Aorta (tissue), 5 donors: ENCODE measurements around the gene ENO3. TPM values are rescaled to one million over a fixed set of nuclear protein-coding genes. Genes with fewer than 3 reads are reported as not detected.

ENCODE experiments used
- ATAC-seq: fragments of 200-7000 bp; cut with Tn5 transposase; one replicate; pipeline ENCODE4 v1.9.1; 2022; ENCODE audit warnings: moderate library complexity; ENCODE audit not compliant: low FRiP score
- DNase-seq, 2 donors: peaks; one replicate each; pipeline ENCODE4 v3.0.0-alpha.2; 2020
- H3K27ac ChIP-seq, 2 donors: one replicate each; pipeline ENCODE4 v1.5.1; 2013; ENCODE audit warnings: low read length in 2 of 2, mild to moderate bottlenecking in 2 of 2, moderate library complexity in 2 of 2, control low read depth in 1 of 2, inconsistent platforms in 1 of 2, low read depth in 1 of 2
- H3K27me3 ChIP-seq, 2 donors: one replicate each; pipeline ENCODE4 v1.6.1; 2013; ENCODE audit warnings: control low read depth in 1 of 2, low read length in 1 of 2, mild to moderate bottlenecking in 1 of 2, moderate library complexity in 1 of 2; ENCODE audit not compliant: insufficient read depth in 2 of 2, control insufficient read depth in 1 of 2
- H3K36me3 ChIP-seq, 2 donors: one replicate each; pipeline ENCODE4 v1.6.1; 2013; ENCODE audit warnings: control low read depth in 1 of 2, low read length in 1 of 2, mild to moderate bottlenecking in 1 of 2; ENCODE audit not compliant: insufficient read depth in 2 of 2, control insufficient read depth in 1 of 2
- H3K4me1 ChIP-seq, 2 donors: one replicate each; pipeline ENCODE4 v1.6.1; 2013; ENCODE audit warnings: low read length in 2 of 2, control low read depth in 1 of 2, mild to moderate bottlenecking in 1 of 2, moderate library complexity in 1 of 2; ENCODE audit not compliant: insufficient read depth in 2 of 2, control insufficient read depth in 1 of 2
- H3K4me3 ChIP-seq, 2 donors: one replicate each; pipeline ENCODE4 v1.5.1; 2013; ENCODE audit warnings: low read length in 2 of 2, control low read depth in 1 of 2, mild to moderate bottlenecking in 1 of 2
- H3K9me3 ChIP-seq: one replicate; pipeline ENCODE4 v1.6.1; 2013; ENCODE audit warnings: mild to moderate bottlenecking, low read length; ENCODE audit not compliant: control insufficient read depth
- WGBS, 2 donors: extraction: QIAGEN DNeasy Blood & Tissue Kit; methylation state at CpG; one replicate each; pipeline ENCODE4 v1.1.7; 2013; 5-methylcytosine and 5-hydroxymethylcytosine counted together
- intact Hi-C, 2 donors: fragments of 100-400 bp; cut with DNase I; formaldehyde crosslinking; loops; one replicate each; pipeline versions ENCODE4 v1.14.2 to v1.15.0; 2022
- polyA plus RNA-seq, 2 donors: library from polyadenylated mRNA; stranded (reverse); fragments of 200-250 nt; gene quantifications; one replicate each; pipeline ENCODE4 v1.2.3, GENCODE V29; 2013
- total RNA-seq, 2 donors: library from RNA; stranded (reverse); fragmentation: NEBNext Ultra II Directional; extraction: Animal tissue kit (Norgen Biotek cat#: 25700); gene quantifications; one replicate each; pipeline ENCODE4 v1.2.1, GENCODE V29; 2021
- donor health status: healthy with polysubstance abuse.
- donor health status: Bipolar disorder and iron deficiency.
- donor health status: DM: no; HTN: no; CAD: no.
- donor health status: DM: no; HTN: no; CAD: no.
- donor health status: DM: yes; HTN: yes; CAD: no.

ENO3 gene
- total and polyA plus RNA-seq, 4 donors = 5.2 to 46.2 (median 8.4) TPM

GRCh38 chr17:4966844-4967538, 16.1 kb downstream of the ENO3 start:
- peak; percentile 97 to 99 for DNase-seq
- WGBS, 2 donors = 0% methylated on average over 42 of the region's 42 CpGs
- H3K9me3 ChIP-seq = no peaks in the 10 kb centered on the region
- H3K27ac ChIP-seq = peak overlapping the region in 1 of 2 donors; percentile 62
- peaks cover 0 to 2% of the 10 kb centered on the region in 2 donors for H3K36me3 ChIP-seq
- peaks cover 0 to 2% of the 10 kb centered on the region in 2 donors for H3K4me1 ChIP-seq
- peak overlapping the region; percentile 51 to 65 for H3K4me3 ChIP-seq
- H3K27me3 ChIP-seq = no peaks in the 10 kb centered on the region
- ATAC-seq = peak; percentile 96
- intact Hi-C loops = loop anchor here in 1 of 2 donors (1.0 kb wide), 2 partner anchors 18 to 30 kb away; partner anchors contain the start of genes INCA1 and KIF1C

DNA sequence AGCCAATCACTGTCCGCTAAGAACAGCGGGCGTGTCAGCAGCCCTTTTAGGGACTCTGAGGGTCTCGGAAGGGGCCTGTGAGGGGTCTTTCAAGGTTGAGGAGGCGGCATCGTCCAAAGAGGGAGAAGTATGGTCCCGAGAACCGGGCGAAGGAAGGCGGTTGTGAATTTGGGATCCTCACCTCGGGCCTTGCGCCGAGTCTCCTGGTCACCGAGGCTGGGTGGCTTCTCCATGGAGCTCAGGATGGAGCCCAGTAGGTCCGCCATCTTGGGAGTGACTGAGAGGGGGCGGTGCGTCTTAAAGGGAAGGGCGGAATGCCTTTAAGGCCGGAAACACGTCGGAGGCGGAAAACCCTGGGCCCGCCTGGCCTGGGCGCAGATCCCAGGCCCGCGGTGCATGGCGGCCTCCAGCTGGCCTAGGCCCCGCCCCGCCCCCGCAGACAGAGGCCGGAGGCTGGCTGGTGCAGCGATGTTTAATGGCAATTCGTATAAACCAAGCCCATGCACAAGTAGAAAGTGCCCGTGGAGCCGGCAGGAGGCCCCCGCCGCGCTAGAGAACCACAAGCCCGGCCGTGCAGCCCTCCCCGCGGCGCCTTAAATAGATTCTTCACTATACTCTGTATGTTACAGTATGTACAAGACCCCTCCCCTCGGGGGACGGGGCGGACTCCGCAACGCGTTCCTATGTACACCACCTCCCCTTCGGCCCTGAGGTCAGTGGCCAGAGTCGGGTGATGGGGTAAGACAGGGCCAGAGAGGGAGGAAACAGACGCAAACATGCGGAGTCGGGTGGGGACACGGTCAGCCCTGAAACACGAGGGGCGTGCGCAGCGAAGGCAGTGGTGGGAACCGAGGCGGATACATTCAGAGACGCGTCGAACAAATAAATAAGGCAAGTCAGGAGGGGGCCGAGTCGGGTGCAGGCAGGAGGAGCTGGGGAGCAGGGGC, 16.9 kb downstream of the ENO3 start, which contains the start of gene SPAG7:
Gene SPAG7 (minus strand): TSS at position 279 of the 947 bp plus-strand sequence. CDS start 13 bp downstream, at position 266.
- WGBS, 2 donors = 0 to 1% methylated on average over 64 to 66 of the region's 66 CpGs
- peak; percentile 94 for ATAC-seq
- intact Hi-C loops = loop anchor here in 1 of 2 donors (1.0 kb wide), 2 partner anchors 19 to 29 kb away; partner anchors contain the start of genes INCA1 and KIF1C
- Histone ChIP-seq H3K36me3 (peaks cover 0 to 3% of the 10 kb centered on the region in 2 donors), H3K27ac (peak within 1 kb of the TSS; percentile 10 to 86), H3K27me3 (no peaks in the 10 kb centered on the region), H3K4me3 (peak within 1 kb of the TSS; percentile 65), H3K4me1 (peaks cover 0 to 2% of the 10 kb centered on the region in 2 donors), H3K9me3 (no peaks in the 10 kb centered on the region)
- peak; percentile 95 to 97 for DNase-seq

GRCh38 chr17:4968486-4969046, 17.6 kb downstream of the ENO3 start:
- ATAC-seq = no peak

DNA sequence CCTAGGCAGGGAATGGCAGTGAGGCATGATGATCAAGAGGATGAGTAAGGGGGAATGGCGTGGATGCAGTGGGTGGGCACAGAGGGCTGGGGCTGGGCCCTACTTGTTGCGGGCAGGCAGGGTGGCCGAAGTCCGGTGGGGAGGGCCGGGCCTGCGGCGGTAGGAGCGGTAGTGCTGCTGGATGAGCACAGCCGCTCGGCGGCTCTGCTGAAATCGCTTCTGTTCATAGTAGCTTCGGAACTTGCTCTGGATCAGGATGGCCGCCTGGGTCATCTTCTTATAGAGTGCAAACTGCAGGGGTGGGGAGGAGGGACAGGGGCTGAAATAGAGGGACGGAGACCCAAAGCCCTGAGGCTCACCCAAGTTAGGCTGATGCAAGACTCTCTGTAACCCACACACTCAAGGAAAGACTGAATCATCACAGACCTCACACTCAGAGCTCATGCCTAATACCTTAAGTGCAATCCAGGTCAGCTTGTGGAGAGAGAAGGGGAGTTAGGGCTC, 18.2 kb downstream of the ENO3 start:
- H3K36me3 ChIP-seq = peaks cover 0 to 5% of the 10 kb centered on the region in 2 donors

More at GRCh38 chr17:4968486-4969046, 17.6 kb downstream of the ENO3 start:
- H3K4me3 ChIP-seq = no peak overlapping the region
- WGBS, 2 donors = 24 to 28% methylated on average over 23 of the region's 23 CpGs
- peaks cover 0 to 2% of the 10 kb centered on the region in 2 donors for H3K4me1 ChIP-seq
- peaks cover 0 to 5% of the 10 kb centered on the region in 2 donors for H3K36me3 ChIP-seq
- no peaks in the 10 kb centered on the region for H3K27me3 ChIP-seq
- peak in 1 of 2 donors; percentile 61 for DNase-seq
- H3K27ac ChIP-seq = peak overlapping the region in 1 of 2 donors; percentile 72
- H3K9me3 ChIP-seq = no peaks in the 10 kb centered on the region
- intact Hi-C loops = no loop called here

DNA sequence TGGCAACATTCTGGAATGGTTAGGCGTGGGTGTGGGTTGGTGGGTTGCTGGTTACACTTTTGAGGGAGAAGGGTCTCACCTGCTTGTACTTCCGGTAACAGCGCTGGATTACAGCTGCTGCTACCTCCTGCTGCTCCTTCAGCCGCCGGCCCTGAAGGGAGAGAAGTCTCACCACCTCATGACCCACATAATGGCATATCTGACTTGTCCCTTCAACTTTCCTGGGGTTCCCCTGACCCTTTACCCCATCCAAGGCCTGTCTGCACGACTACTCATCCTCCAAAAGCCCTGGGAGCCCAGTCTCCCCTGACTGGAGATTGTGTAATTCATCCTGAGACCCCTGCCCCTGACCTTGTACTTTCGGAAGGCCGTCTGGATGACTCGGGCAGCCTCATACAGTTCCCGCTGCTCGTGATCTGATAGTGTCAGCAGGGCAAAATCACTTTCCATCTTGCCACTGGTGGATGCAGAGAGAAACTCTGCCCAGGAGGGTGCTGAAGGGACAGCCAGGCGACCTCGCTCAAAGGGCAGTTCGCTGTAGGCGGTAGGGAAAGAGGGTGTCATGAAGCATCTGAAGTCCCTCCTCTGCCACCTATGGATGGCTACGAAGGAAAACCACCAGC, 18.7 kb downstream of the ENO3 start:
- Histone ChIP-seq H3K4me1 (peaks cover 0 to 2% of the 10 kb centered on the region in 2 donors), H3K27ac (no peak overlapping the region), H3K4me3 (no peak overlapping the region), H3K9me3 (no peaks in the 10 kb centered on the region), H3K36me3 (peaks cover 0 to 7% of the 10 kb centered on the region in 2 donors), H3K27me3 (no peaks in the 10 kb centered on the region)
- intact Hi-C loops = no loop called here
- DNase-seq (no peak), ATAC-seq (no peak)
- WGBS, 2 donors = 83 to 84% methylated on average over 16 of the region's 16 CpGs

More for the DNA sequence above, 18.2 kb downstream of the ENO3 start:
- DNase-seq (peak in 1 of 2 donors; percentile 84), ATAC-seq (no peak)
- Histone ChIP-seq H3K4me1 (peaks cover 0 to 2% of the 10 kb centered on the region in 2 donors), H3K9me3 (no peaks in the 10 kb centered on the region), H3K27ac (peak overlapping the region in 1 of 2 donors; percentile 29), H3K27me3 (no peaks in the 10 kb centered on the region), H3K4me3 (no peak overlapping the region)
- intact Hi-C loops = no loop called here
- WGBS, 2 donors = 59 to 63% methylated on average over 15 of the region's 15 CpGs

GRCh38 chr17:4970273-4970672, 19.4 kb downstream of the ENO3 start:
- ATAC-seq (no peak), DNase-seq (no peak)
- Histone ChIP-seq H3K4me3 (no peak overlapping the region), H3K4me1 (peaks cover 0 to 2% of the 10 kb centered on the region in 2 donors), H3K27me3 (no peaks in the 10 kb centered on the region), H3K9me3 (no peaks in the 10 kb centered on the region), H3K27ac (no peak overlapping the region), H3K36me3 (peaks cover 0 to 7% of the 10 kb centered on the region in 2 donors)
- intact Hi-C loops = no loop called here
- 89 to 92% methylated on average over 8 of the region's 8 CpGs for WGBS, 2 donors

DNA sequence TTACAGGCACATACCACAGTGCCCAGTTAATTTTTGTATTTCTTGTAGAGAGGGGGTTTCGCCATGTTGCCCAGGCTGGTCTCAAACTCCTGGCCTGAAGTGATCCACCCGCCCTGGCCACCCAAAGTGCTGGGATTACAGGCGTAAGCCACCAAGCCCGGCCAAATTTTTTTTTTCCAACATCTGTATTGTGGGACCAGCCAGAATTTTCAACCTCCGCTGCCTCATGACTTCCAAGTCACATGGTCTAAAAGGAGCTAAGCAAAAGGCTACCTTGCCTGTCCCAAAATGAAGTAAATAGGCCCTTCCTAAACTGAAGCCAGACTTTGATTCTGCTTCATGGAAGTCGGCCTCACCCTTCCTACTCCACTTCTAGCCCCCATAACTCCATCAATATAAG, 20.9 kb downstream of the ENO3 start:
- peaks cover 0 to 7% of the 10 kb centered on the region in 2 donors for H3K36me3 ChIP-seq
- no peak overlapping the region for H3K4me3 ChIP-seq
- WGBS, 2 donors = 85 to 88% methylated on average over 6 of the region's 6 CpGs
- no peak overlapping the region for H3K27ac ChIP-seq
- DNase-seq (no peak), ATAC-seq (no peak)
- no peaks in the 10 kb centered on the region for H3K27me3 ChIP-seq
- intact Hi-C loops = no loop called here
- no peaks in the 10 kb centered on the region for H3K4me1 ChIP-seq
- no peaks in the 10 kb centered on the region for H3K9me3 ChIP-seq

DNA sequence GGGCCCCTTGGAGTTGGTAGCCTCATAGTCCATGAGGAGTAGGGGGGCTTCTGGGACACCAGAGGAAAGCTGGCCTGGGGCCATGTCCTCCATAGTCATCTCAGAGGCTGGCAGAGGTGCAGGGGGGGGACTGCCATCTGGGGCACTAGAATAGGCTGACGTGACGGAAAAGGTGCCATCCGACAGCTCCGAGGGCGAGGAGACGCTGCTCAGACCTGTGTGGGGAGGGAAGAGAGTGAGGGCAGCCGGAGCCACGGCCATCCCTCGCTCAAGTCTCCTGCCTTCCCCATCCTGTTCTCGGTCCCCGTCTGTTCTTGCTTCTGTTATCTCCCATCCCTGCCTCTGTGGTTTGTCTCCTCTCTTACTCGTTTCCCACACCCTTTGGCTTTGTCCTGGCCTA, 21.4 kb downstream of the ENO3 start:
- Histone ChIP-seq H3K36me3 (peaks cover 0 to 11% of the 10 kb centered on the region in 2 donors), H3K4me1 (no peaks in the 10 kb centered on the region), H3K4me3 (no peak overlapping the region), H3K27ac (no peak overlapping the region), H3K9me3 (no peaks in the 10 kb centered on the region), H3K27me3 (no peaks in the 10 kb centered on the region)
- 81 to 90% methylated on average over 9 to 12 of the region's 12 CpGs for WGBS, 2 donors
- ATAC-seq = no peak
- intact Hi-C loops = no loop called here
- no peak for DNase-seq
